NCI-H774 (cell line): ENCODE results near the gene TCF7L2.

Experiments
- DNase-seq: peaks from one replicate; lab custom pipeline; 2025; lab: John Stamatoyannopoulos, UW

The TCF7L2 gene

GRCh38 chr10:112946649-112947048 lies 3.4 kb upstream of the TCF7L2 start:
- no peak for DNase-seq

- DNase-seq, result no peak
These were observed 1.9 kb upstream of the TCF7L2 start for GRCh38 chr10:112948196-112948595.

- no peak for DNase-seq
These were observed 764 bp upstream of the TCF7L2 start for GRCh38 chr10:112949143-112949823.

- no peak for DNase-seq
These were observed 789 bp downstream of the TCF7L2 start for GRCh38 chr10:112950714-112951358.

GRCh38 chr10:112951359-112952281 lies 1.6 kb downstream of the TCF7L2 start:
- DNase-seq, result no peak

- DNase-seq, result no peak
These were observed 2.5 kb downstream of the TCF7L2 start for GRCh38 chr10:112952282-112953173.

GRCh38 chr10:112953174-112954159 lies 3.4 kb downstream of the TCF7L2 start:
- no peak for DNase-seq

- no peak for DNase-seq
These were observed 5.0 kb downstream of the TCF7L2 start for GRCh38 chr10:112954974-112955581.

- no peak for DNase-seq
These were observed 5.8 kb downstream of the TCF7L2 start for GRCh38 chr10:112955582-112956421.

- DNase-seq, result no peak
These were observed 6.7 kb downstream of the TCF7L2 start for GRCh38 chr10:112956631-112957350.

GRCh38 chr10:112957640-112958092 lies 7.6 kb downstream of the TCF7L2 start:
- DNase-seq, result no peak

- DNase-seq, result no peak
These were observed 8.4 kb downstream of the TCF7L2 start for GRCh38 chr10:112958275-112958995.

GRCh38 chr10:112959207-112959838 lies 9.3 kb downstream of the TCF7L2 start:
- no peak for DNase-seq

GRCh38 chr10:112960151-112960681 lies 10.2 kb downstream of the TCF7L2 start:
- DNase-seq, result no peak

- DNase-seq, result no peak
These were observed 11.6 kb downstream of the TCF7L2 start for GRCh38 chr10:112961609-112962008.

- no peak for DNase-seq
These were observed 12.3 kb downstream of the TCF7L2 start for GRCh38 chr10:112962343-112962742.

GRCh38 chr10:112963835-112964234 lies 13.8 kb downstream of the TCF7L2 start:
- DNase-seq, result no peak
